NB4 (cell line): ENCODE results near the gene DUSP22.

Source experiments
- POLR2A ChIP-seq: IDR thresholded peaks from 2 replicates; pipeline ENCODE4 v1.6.1; 2011; ENCODE audit warnings: mild to moderate bottlenecking; ENCODE audit not compliant: insufficient read length; ENCODE audit errors: extremely low read depth
- TF ChIP-seq, protein P1 (sequence below): IDR thresholded peaks from one replicate; pipeline ENCODE4 v1.5.1; 2012; ENCODE audit warnings: low read depth, low read length
- TF ChIP-seq, protein P2 (sequence below): IDR thresholded peaks from 2 replicates; pipeline ENCODE4 v1.6.1; 2011; ENCODE audit warnings: low read depth, low read length

DNA sequence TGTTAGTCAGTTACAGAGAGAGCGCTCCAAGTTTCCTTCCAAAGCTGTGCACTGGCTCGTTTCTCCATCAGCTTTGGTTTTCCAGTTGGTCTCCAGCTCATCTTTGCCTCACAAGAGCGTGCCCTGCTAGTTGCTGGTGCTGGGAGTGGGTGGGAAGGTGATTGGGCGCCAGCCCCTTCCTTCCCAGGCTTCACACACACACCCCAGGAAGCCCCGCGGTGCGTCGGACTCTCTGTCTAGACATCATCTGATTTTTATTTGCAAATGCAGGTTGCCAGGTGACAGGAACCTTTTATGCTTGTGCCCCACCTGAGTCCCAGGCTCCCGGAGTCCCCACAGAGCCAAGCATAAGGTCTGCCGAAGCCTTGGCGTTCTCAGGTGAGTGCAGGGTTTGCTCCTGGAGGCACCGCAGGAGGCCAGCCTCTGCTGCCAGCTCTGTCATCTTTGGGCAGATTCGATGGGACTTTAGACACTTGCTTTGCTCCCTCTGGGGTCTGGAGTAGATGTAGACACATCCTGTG, 106.3 kb downstream of the DUSP22 start:
- TF ChIP-seq POLR2A = no peak
- TF ChIP-seq, protein P1, sequence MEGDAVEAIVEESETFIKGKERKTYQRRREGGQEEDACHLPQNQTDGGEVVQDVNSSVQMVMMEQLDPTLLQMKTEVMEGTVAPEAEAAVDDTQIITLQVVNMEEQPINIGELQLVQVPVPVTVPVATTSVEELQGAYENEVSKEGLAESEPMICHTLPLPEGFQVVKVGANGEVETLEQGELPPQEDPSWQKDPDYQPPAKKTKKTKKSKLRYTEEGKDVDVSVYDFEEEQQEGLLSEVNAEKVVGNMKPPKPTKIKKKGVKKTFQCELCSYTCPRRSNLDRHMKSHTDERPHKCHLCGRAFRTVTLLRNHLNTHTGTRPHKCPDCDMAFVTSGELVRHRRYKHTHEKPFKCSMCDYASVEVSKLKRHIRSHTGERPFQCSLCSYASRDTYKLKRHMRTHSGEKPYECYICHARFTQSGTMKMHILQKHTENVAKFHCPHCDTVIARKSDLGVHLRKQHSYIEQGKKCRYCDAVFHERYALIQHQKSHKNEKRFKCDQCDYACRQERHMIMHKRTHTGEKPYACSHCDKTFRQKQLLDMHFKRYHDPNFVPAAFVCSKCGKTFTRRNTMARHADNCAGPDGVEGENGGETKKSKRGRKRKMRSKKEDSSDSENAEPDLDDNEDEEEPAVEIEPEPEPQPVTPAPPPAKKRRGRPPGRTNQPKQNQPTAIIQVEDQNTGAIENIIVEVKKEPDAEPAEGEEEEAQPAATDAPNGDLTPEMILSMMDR = no peak
- TF ChIP-seq, protein P2, sequence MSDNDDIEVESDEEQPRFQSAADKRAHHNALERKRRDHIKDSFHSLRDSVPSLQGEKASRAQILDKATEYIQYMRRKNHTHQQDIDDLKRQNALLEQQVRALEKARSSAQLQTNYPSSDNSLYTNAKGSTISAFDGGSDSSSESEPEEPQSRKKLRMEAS = no peak
